Stimulated activated CD4-positive, alpha-beta T cell treated with anti-CD3 and anti-CD28 coated beads, Interleukin-12 subunit alpha, Interleukin-12 subunit beta, amount 100 ng/mL, for 48 hours (primary cell): ENCODE measurements around the gene DUSP21.
"Not testable (repeated sequence)": the region's sequence is repeated elsewhere in the genome, so short reads cannot be mapped to it uniquely, and the experiment has no call there.

ENCODE experiments used
- DNase-seq, 3 donors: peaks; one replicate each; pipeline ENCODE4 v3.0.0-alpha.2; 2020; ENCODE audit warnings: low read depth in 2 of 3, low spot score in 1 of 3

DUSP21 gene

DNA sequence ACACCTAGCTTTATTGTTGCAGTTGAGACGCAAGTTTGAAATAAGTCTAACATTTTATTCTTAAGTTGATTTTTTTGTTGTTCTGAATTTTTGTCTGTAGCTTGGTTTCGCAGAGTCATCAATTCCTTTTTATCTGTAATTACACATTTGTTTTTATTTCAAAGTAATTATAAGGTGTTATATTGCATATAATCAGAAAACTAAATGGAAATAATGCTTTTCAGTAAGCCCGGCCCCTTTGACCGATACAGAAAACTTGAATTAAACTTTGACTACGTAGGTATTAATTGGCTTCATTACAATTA is 31.3 kb downstream of the DUSP21 start:
- no peak for DNase-seq

DNA sequence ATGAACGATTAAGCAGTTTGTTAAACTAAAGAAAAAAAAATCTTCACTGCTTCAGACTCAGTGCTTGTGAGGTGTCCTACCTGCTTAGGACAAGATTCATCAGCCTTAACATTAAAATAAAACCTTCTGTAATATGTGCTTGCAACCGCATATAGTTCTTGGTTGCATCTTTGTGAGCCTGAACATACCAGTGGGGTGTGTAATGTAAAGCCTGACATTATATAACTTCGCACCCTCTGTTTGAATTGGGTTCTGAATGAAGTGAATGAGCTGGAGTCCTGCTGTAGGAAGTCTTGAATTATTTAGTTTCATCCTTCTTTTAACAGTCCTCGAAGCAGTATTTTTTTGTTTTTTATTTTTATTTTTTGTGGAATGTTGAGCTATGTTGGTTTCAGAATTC is 32.3 kb downstream of the DUSP21 start:
- no peak for DNase-seq

DNA sequence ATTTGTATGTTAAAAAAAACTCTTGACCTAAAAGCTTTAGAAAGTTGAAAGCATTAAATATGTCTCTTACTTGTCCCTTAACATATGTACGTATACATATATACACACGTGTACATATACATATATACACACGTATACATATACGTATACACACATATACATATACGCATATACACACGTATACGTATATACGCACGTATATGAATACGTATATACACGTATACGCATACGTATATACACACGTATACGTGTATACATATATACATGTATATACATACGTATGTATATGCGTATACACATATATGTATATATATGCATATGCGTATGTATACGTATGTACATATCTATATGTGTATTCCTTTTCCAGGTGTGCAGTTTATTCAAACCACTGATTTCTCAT is 32.9 kb downstream of the DUSP21 start:
- no peak for DNase-seq

DNA sequence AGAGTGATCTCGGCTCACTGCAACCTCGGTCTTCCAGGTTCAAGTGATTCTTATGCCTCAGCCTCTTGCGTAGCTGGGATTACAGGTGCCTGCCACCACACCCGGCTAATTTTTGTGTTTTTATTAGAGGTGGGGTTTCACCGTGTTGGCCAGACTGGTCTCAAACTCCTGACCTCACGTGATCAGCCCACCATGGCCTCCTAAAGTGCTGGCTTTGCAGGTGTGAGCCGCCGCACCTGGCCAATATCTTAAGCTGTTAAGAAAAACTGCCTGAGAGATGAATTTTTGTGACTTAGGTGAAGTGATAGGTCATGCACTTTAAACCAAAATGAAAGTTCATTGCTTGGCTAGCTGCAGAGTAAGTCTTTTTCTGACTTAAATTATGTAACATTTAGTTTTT is 35.0 kb downstream of the DUSP21 start:
- no peak for DNase-seq

DNA sequence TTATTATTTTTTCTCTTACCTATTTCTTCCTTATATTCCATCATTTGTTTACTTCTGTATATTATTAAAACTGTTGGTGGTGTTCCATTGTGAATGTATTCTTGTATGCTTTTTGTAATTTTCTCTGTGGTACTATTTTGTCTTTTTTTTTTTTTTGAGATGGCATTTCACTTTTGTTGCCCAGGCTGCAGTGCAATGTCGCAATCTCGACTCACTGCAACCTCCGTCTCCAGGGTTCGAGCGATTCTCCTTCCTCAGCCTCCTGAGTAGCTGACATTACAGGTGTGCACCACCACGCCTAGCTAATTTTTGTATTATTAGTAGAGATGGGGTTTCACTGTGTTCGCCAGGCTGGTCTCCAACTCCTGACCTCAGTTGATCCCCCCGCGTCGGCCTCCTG is 37.7 kb downstream of the DUSP21 start:
- no peak for DNase-seq

DNA sequence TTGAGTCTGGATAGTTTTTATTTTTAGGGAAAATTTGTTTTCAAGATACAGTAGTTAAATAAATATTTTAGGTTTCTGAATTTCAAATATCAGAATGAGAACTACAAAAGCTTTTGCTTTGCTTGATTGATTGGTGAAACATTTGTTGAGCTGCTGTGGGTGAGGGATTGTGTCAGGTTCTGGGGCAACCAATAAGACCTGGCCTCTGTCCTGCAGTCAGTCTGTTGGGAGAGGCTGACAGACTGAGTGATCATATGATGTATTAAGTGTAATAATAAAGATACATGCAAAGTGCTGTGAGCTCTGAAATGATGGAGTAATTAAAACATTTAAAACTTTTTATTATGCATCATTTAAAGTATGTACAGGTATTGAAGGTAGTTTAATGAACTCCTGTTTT is 38.8 kb downstream of the DUSP21 start:
- DNase-seq = no peak

DNA sequence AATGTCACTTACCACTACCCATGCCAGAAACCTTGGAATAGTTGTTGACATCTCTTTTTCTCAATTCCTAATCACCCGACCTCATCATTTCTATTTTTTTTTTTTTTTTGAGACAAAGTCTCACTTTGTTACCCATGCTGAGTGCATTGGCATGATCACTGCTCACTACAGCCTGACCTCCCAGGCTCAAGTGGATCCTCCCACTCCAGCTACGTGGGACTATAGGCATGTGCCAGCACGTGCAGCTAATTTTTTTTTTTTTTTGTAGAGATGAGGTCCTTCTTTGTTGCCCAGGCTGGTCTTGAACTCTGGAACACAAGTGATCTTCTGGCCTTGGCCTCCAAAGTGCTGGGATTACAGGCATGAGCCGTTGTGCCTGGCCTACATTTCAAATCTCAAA is 41.1 kb downstream of the DUSP21 start:
- no peak for DNase-seq

DNA sequence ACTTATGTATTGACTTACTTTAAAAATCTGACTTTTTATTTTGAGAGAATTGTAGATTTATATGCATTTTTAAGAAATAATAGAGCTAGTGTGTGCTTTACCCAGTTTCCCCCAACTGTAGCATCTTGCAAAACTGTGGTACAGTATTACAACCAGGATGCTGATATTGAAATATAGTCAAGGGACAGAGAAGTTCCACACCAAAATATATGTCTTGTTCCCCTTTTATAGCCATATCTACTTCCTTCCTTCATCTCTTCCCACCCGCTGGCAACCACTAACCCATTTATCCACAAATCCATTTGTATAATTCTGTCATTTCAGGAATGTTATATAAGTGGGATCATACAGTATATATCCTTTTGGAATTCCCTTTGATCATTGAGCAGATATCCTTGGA is 46.0 kb downstream of the DUSP21 start:
- no peak for DNase-seq

DNA sequence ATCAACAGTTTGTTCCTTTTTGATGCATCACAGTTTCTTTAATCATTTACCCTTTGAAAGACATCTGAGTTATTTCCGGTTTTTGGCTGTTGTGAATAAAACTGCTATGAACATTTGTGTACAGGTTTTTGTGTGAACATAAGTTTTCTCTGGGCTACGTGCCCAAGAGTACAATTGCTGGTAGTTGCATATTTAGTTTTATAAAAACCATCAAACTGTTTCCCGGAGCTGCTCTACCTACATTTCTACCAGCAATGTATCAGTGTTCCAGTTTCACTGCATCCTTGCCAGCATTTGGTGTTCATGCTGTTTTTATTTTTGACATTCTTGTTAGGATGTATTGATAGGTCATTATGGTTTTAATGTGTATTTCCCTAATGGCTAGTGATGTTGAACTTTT is 46.4 kb downstream of the DUSP21 start:
- no peak for DNase-seq

DNA sequence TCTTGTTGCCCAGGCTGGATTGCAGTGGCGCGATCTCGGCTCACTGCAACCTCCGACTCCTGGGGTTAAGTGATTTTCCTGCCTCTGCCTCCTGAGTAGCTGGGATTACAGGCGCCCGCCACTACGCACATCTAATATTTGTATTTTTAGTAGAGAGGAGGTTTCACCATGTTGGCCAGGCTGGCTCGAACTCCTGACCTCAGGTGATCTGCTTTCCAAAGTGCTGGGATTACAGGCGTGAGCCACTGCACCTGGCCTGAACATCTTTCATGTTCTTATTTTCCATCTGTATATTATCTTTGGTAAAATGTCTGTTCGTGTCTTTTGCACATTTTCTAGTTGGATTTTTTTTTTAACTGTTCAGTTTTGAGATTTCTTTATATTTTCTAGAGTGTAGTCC is 46.9 kb downstream of the DUSP21 start:
- DNase-seq = not testable (repeated sequence)

DNA sequence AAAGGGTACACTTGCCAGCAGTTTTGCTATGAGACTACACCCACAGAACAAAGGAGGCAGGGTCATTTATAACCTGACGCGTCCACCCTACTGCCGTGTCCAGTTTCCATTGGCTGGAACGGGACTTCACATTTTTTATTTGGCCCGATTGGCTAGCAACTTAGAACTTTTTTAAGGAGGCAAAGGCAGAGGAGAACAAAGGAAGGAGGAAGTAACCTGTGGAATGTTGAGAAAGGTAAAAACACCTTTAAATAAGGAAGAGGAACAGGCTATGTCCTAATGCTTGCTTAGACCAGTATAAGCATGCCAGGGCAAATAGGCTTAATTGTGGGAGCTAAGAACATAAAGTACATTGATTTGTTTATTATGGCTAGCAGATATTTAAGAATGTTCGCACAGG is 47.8 kb downstream of the DUSP21 start:
- DNase-seq = no peak
